Mononuclear cell (primary cell): ENCODE measurements around the gene HLA-B. TPM values are rescaled to one million over a fixed set of nuclear protein-coding genes. Genes with fewer than 3 reads are reported as not detected.
"Not testable (repeated sequence)": the region's sequence is repeated elsewhere in the genome, so short reads cannot be mapped to it uniquely, and the experiment has no call there.

Source experiments
- H3K27me3 ChIP-seq: 2 replicates; pipeline ENCODE4 v1.6.0; 2011; ENCODE audit warnings: low read length, control low read depth; ENCODE audit not compliant: insufficient read depth
- H3K4me1 ChIP-seq: 2 replicates; pipeline ENCODE4 v1.5.1; 2011; ENCODE audit warnings: mild to moderate bottlenecking, low read length, control low read depth; ENCODE audit not compliant: insufficient read depth
- H3K4me3 ChIP-seq: 2 replicates; pipeline ENCODE4 v1.5.1; 2011; ENCODE audit warnings: mild to moderate bottlenecking, low read length, moderate library complexity
- H3K9me3 ChIP-seq: 2 replicates; pipeline ENCODE4 v1.5.1; 2011; ENCODE audit warnings: low read depth, mild to moderate bottlenecking, control low read depth, low read length
- total RNA-seq: library from RNA; depleted of rRNA; stranded (reverse); fragments of >200 nt; gene quantifications from one replicate; pipeline ENCODE4 v1.2.3, GENCODE V29; 2012

The HLA-B gene
- total RNA-seq, result 3,997 TPM

GRCh38 chr6:31356946-31357466 is at the start of gene HLA-B:
Gene HLA-B (minus strand): TSS chr6:31357179. CDS start chr6:31357158, 21 bp downstream.
- Histone ChIP-seq H3K4me3 (peak within 1 kb of the TSS; percentile 93), H3K4me1 (peaks cover 43% of the 10 kb centered on the region), H3K27me3 (no peaks in the 10 kb centered on the region)

GRCh38 chr6:31405996-31406395 is 49.0 kb upstream of the HLA-B start:
- Histone ChIP-seq H3K27me3 (no peaks in the 10 kb centered on the region), H3K9me3 (no peaks in the 10 kb centered on the region), H3K4me3 (no peak overlapping the region), H3K4me1 (peaks cover 41% of the 10 kb centered on the region)

More at GRCh38 chr6:31356946-31357466, at the start of gene HLA-B:
- no peaks in the 10 kb centered on the region for H3K9me3 ChIP-seq

- peak overlapping the region; percentile 51 for H3K4me3 ChIP-seq
- H3K27me3 ChIP-seq, H3K9me3 ChIP-seq: not testable (repeated sequence)
- peaks cover 50% of the 10 kb centered on the region for H3K4me1 ChIP-seq
Observed at GRCh38 chr6:31404061-31404364, 47.0 kb upstream of the HLA-B start.

GRCh38 chr6:31403283-31404060 is 46.5 kb upstream of the HLA-B start, which contains the start of gene MICA:
Gene MICA (plus strand): TSS chr6:31403595. CDS start chr6:31403633, 38 bp downstream.
- H3K27me3 ChIP-seq, result no peaks in the 10 kb centered on the region
- peaks cover 55% of the 10 kb centered on the region for H3K4me1 ChIP-seq
- H3K4me3 ChIP-seq, result peak within 1 kb of the TSS; percentile 51
- H3K9me3 ChIP-seq, result no peaks in the 10 kb centered on the region

- Histone ChIP-seq H3K4me3 (peak overlapping the region; percentile 51), H3K4me1 (peaks cover 62% of the 10 kb centered on the region)
Observed at GRCh38 chr6:31402324-31403282, 45.6 kb upstream of the HLA-B start.

GRCh38 chr6:31401403-31401802 is 44.4 kb upstream of the HLA-B start:
- Histone ChIP-seq H3K9me3 (no peaks in the 10 kb centered on the region), H3K27me3 (no peaks in the 10 kb centered on the region), H3K4me1 (peaks cover 67% of the 10 kb centered on the region), H3K4me3 (peak overlapping the region; percentile 87)

More at GRCh38 chr6:31402324-31403282, 45.6 kb upstream of the HLA-B start:
- no peaks in the 10 kb centered on the region for H3K9me3 ChIP-seq
- H3K27me3 ChIP-seq, result no peaks in the 10 kb centered on the region

GRCh38 chr6:31400467-31401289 is 43.7 kb upstream of the HLA-B start:
- no peaks in the 10 kb centered on the region for H3K27me3 ChIP-seq
- peak overlapping the region; percentile 87 for H3K4me3 ChIP-seq
- no peaks in the 10 kb centered on the region for H3K9me3 ChIP-seq
- H3K4me1 ChIP-seq, result peaks cover 67% of the 10 kb centered on the region

GRCh38 chr6:31399589-31400466 is 42.8 kb upstream of the HLA-B start:
- Histone ChIP-seq H3K4me3 (peak overlapping the region; percentile 87), H3K9me3 (no peaks in the 10 kb centered on the region), H3K27me3 (no peaks in the 10 kb centered on the region), H3K4me1 (peaks cover 67% of the 10 kb centered on the region)

GRCh38 chr6:31397901-31398525 is 41.0 kb upstream of the HLA-B start:
- no peaks in the 10 kb centered on the region for H3K27me3 ChIP-seq
- peaks cover 53% of the 10 kb centered on the region for H3K4me1 ChIP-seq
- no peaks in the 10 kb centered on the region for H3K9me3 ChIP-seq
- no peak overlapping the region for H3K4me3 ChIP-seq

GRCh38 chr6:31397153-31397499 is 40.1 kb upstream of the HLA-B start:
- H3K4me1 ChIP-seq, result peaks cover 44% of the 10 kb centered on the region
- H3K4me3 ChIP-seq, H3K27me3 ChIP-seq, H3K9me3 ChIP-seq: not testable (repeated sequence)

- Histone ChIP-seq H3K4me1 (peaks cover 39% of the 10 kb centered on the region), H3K4me3 (no peak overlapping the region), H3K27me3 (no peaks in the 10 kb centered on the region), H3K9me3 (no peaks in the 10 kb centered on the region)
Observed at GRCh38 chr6:31396422-31397152, 39.6 kb upstream of the HLA-B start.

GRCh38 chr6:31395832-31396231 is 38.9 kb upstream of the HLA-B start:
- no peaks in the 10 kb centered on the region for H3K9me3 ChIP-seq
- no peaks in the 10 kb centered on the region for H3K27me3 ChIP-seq
- H3K4me1 ChIP-seq, result peaks cover 31% of the 10 kb centered on the region
- H3K4me3 ChIP-seq, result no peak overlapping the region

GRCh38 chr6:31394381-31394780 is 37.4 kb upstream of the HLA-B start:
- Histone ChIP-seq H3K4me3 (no peak overlapping the region), H3K4me1 (peaks cover 27% of the 10 kb centered on the region), H3K9me3 (no peaks in the 10 kb centered on the region), H3K27me3 (no peaks in the 10 kb centered on the region)
